ENCODE results near the gene DCAF11. TPM values are rescaled to one million over a fixed set of nuclear protein-coding genes. Genes with fewer than 3 reads are reported as not detected.

The DCAF11 gene
- total RNA-seq (2013), result 76.7 TPM
- polyA plus RNA-seq (10 to 100 TPM; 45.6 to 56.6 (median 48.8) TPM), polyA minus RNA-seq (47.9 and 60.6 TPM in 2 replicates), total RNA-seq (24.5 to 62.2 (median 48.4) reads per million in 11 experiments)

DNA sequence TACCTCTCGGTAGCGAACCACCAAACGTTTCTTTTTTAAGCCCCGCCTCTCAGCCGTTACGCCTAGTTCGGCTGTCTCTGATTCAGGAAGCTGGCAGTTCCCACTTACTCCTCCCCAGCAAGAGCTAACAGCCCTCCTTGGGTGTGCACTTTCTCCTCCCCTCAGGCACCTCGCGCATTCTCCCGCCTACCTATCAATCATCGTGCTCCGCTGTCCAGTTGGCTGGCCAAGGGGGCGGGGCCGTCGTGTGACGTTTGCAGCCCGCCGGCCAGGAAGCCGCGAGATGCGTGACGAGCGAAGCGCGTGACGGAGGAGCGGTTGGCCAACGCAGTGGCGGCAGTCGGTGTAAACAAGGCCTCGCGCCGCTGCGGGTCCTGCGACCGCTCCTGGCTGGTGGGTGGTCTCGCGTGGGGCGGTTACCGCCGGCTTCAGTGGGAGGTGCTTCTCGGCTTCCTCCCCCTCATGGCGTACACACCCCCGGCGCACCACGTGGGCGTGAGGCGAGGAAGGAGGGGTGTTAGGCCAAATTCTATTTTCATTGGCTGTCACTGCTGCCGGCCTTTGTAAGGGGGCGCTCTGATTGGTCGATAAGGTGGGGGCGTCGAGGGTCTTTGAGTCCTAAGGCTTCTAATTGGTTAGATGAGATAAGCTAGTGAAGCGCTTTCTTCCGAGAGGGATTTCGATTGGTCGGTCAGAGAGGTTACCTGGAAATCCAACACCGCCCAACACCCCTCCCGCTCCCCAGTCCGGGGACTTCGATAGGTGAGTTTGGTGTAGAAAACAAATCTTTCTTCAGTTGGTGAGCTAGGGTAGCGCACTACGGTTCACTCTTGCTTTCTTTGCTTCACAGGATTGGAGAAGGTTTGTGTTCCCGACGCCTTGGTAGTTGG, at the start of gene DCAF11, which contains the start of gene NRL:
Gene DCAF11, plus strand, starts transcription at position 246 of the 890 bp plus-strand sequence. CDS start 818 bp downstream, outside the sequence.
Gene NRL, minus strand, starts transcription at position 418 of the 890 bp plus-strand sequence. CDS start 32,101 bp downstream, outside the sequence.
- Histone ChIP-seq H3K79me2 (ENCODE audit: insufficient read depth, low read length) (peaks cover 24% of the 10 kb centered on the region), H3K9me3 (replicated peaks in 1 of 2; ENCODE audit: control insufficient read depth in 1 of 2, insufficient read depth in 1 of 2, low read length in 2 of 2) (no peaks in the 10 kb centered on the region), H3K4me1 (ENCODE audit: control insufficient read depth in 1 of 2, insufficient read depth in 2 of 2, low read length in 2 of 2) (peaks cover 19 to 27% of the 10 kb centered on the region in 2 donors), H3K4me2 (replicated peaks; ENCODE audit: extremely low read depth, low read length, poor library complexity, severe bottlenecking) (peak within 1 kb of the TSS; percentile 94), H3K36me3 (replicated peaks in 1 of 2; ENCODE audit: control insufficient read depth in 1 of 2, insufficient read depth in 2 of 2, low read length in 2 of 2) (peaks cover 31 to 37% of the 10 kb centered on the region in 2 donors), H4K20me1 (ENCODE audit: insufficient read depth, low read length) (no peaks in the 10 kb centered on the region), H2AFZ (ENCODE audit: insufficient read depth, low read depth, low read length, poor library complexity, severe bottlenecking) (peak within 1 kb of the TSS; percentile 86), H3K27ac (ENCODE audit: low read depth in 1 of 2, low read length in 2 of 2) (peak within 1 kb of the TSS; percentile 99 to 100), H3K27me3 (ENCODE audit: control insufficient read depth in 2 of 2, insufficient read depth in 2 of 2, low read length in 2 of 2) (no peaks in the 10 kb centered on the region), H3K9ac (ENCODE audit: insufficient read depth, low read length, poor library complexity, severe bottlenecking) (peak within 1 kb of the TSS; percentile 93), H3K4me3 (replicated peaks in 1 of 3; ENCODE audit: low read depth in 2 of 3, low read length in 3 of 3) (peak within 1 kb of the TSS; percentile 87 to 90 (median 89))
- Mint-ChIP-seq H3K4me1 (peaks cover 18% of the 10 kb centered on the region), H3K9me3 (peaks cover 0 to 2% (median 0%) of the 10 kb centered on the region in 7 donors), H3K27ac (peak within 1 kb of the TSS; percentile 98 to 99 (median 99)), H3K36me3 (peaks cover 31 to 39% of the 10 kb centered on the region in 2 donors), H3K27me3 (ENCODE audit: low read depth in 3 of 3) (peaks cover 0 to 6% (median 2%) of the 10 kb centered on the region in 3 donors), H3K4me3 (peak within 1 kb of the TSS; percentile 89 to 95)
- TF ChIP-seq, protein P1, sequence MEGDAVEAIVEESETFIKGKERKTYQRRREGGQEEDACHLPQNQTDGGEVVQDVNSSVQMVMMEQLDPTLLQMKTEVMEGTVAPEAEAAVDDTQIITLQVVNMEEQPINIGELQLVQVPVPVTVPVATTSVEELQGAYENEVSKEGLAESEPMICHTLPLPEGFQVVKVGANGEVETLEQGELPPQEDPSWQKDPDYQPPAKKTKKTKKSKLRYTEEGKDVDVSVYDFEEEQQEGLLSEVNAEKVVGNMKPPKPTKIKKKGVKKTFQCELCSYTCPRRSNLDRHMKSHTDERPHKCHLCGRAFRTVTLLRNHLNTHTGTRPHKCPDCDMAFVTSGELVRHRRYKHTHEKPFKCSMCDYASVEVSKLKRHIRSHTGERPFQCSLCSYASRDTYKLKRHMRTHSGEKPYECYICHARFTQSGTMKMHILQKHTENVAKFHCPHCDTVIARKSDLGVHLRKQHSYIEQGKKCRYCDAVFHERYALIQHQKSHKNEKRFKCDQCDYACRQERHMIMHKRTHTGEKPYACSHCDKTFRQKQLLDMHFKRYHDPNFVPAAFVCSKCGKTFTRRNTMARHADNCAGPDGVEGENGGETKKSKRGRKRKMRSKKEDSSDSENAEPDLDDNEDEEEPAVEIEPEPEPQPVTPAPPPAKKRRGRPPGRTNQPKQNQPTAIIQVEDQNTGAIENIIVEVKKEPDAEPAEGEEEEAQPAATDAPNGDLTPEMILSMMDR (IDR thresholded peaks at IDR 0.05), result no peak
- DNase-seq, result peak; percentile 100
- WGBS (ENCODE audit: insufficient coverage), result 0% methylated on average over 34 of the region's 65 CpGs
- intact Hi-C loops (cut with micrococcal nuclease), result loop anchor here in 1 of 2 donors (1.0 to 10.0 kb wide), 3 partner anchors 33 to 1190 kb away; partner anchors contain the start of genes DHRS1, NOP9, PRMT5 and RNF31

DNA sequence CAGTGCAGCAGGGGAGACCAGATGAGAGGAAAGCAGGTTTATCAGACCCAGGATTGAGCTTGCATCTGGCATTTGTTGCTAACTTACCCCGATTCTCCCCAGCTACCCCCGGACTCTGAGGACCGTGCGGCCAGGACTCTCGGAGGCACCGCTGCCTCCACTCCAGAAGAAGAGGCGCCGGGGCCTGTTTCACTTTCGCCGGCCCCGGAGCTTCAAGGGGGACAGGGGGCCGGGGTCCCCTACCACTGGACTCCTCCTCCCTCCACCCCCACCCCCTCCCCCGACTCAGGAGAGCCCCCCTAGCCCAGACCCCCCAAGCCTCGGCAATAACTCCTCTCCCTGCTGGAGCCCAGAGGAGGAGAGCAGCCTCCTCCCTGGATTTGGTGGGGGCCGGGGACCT, 49.7 kb upstream of the DCAF11 start:
- Histone ChIP-seq H3K79me2 (ENCODE audit: insufficient read depth, low read length) (no peaks in the 10 kb centered on the region), H2AFZ (ENCODE audit: insufficient read depth, low read depth, low read length, poor library complexity, severe bottlenecking) (no peak overlapping the region), H3K9ac (ENCODE audit: insufficient read depth, low read length, poor library complexity, severe bottlenecking) (no peak overlapping the region), H3K36me3 (replicated peaks in 1 of 2; ENCODE audit: control insufficient read depth in 1 of 2, insufficient read depth in 2 of 2, low read length in 2 of 2) (no peaks in the 10 kb centered on the region), H3K27ac (ENCODE audit: low read depth in 1 of 2, low read length in 2 of 2) (no peak overlapping the region), H3K9me3 (replicated peaks in 1 of 2; ENCODE audit: control insufficient read depth in 1 of 2, insufficient read depth in 1 of 2, low read length in 2 of 2) (no peaks in the 10 kb centered on the region), H3K4me3 (replicated peaks in 1 of 3; ENCODE audit: low read depth in 2 of 3, low read length in 3 of 3) (no peak overlapping the region), H3K4me2 (replicated peaks; ENCODE audit: extremely low read depth, low read length, poor library complexity, severe bottlenecking) (no peak overlapping the region), H3K27me3 (ENCODE audit: control insufficient read depth in 2 of 2, insufficient read depth in 2 of 2, low read length in 2 of 2) (no peaks in the 10 kb centered on the region), H3K4me1 (ENCODE audit: control insufficient read depth in 1 of 2, insufficient read depth in 2 of 2, low read length in 2 of 2) (no peaks in the 10 kb centered on the region), H4K20me1 (ENCODE audit: insufficient read depth, low read length) (no peaks in the 10 kb centered on the region)
- TF ChIP-seq, protein P1 (IDR thresholded peaks at IDR 0.05), result no peak
- H3K4me3 Mint-ChIP-seq, result no peak overlapping the region
- 81% methylated on average over 4 of the region's 15 CpGs for WGBS (ENCODE audit: insufficient coverage)
- H3K36me3 Mint-ChIP-seq, result no peaks in the 10 kb centered on the region
- no peak for DNase-seq
- H3K27ac Mint-ChIP-seq, result peak overlapping the region in 1 of 7 donors; percentile 21
- H3K4me1 Mint-ChIP-seq, result no peaks in the 10 kb centered on the region
- H3K27me3 Mint-ChIP-seq (ENCODE audit: low read depth in 3 of 3), result peaks cover 5 to 10% (median 7%) of the 10 kb centered on the region in 3 donors
- peaks cover 0 to 2% (median 0%) of the 10 kb centered on the region in 7 donors for H3K9me3 Mint-ChIP-seq
- intact Hi-C loops (cut with micrococcal nuclease), result no loop called here
